Right cardiac atrium (tissue), 5 donors: Measurements from ENCODE around the gene CFAP61. TPM values are rescaled to one million over a fixed set of nuclear protein-coding genes. Genes with fewer than 3 reads are reported as not detected.

Experiments
- ATAC-seq, 2 donors: fragments of 200-7000 bp; cut with Tn5 transposase; one replicate each; pipeline versions ENCODE4 v1.8.0 to v1.9.1; 2020; ENCODE audit warnings: moderate library complexity in 2 of 2, mild to moderate bottlenecking in 1 of 2
- DNase-seq, 3 donors: peaks; one replicate each; pipeline ENCODE4 v3.0.0-alpha.2; 2020
- H3K27ac ChIP-seq: one replicate; pipeline ENCODE4 v1.5.1; 2013; ENCODE audit warnings: mild to moderate bottlenecking, low read length, control low read depth, moderate library complexity
- H3K27me3 ChIP-seq: one replicate; pipeline ENCODE4 v1.6.1; 2013; ENCODE audit not compliant: control insufficient read depth, insufficient read depth
- H3K4me1 ChIP-seq: one replicate; pipeline ENCODE4 v1.6.1; 2013; ENCODE audit warnings: low read length; ENCODE audit not compliant: control insufficient read depth, insufficient read depth
- H3K4me3 ChIP-seq: one replicate; pipeline ENCODE4 v1.5.1; 2013; ENCODE audit warnings: low read length, control low read depth
- H3K9me3 ChIP-seq: one replicate; pipeline ENCODE4 v1.6.1; 2013; ENCODE audit warnings: low read length; ENCODE audit not compliant: control insufficient read depth
- WGBS: extraction: QIAGEN DNeasy Blood & Tissue Kit; methylation state at CpG from one replicate; pipeline ENCODE4 v1.1.7; 2013; 5-methylcytosine and 5-hydroxymethylcytosine counted together
- intact Hi-C, 4 donors: fragments of 100-400 bp; cut with DNase I; formaldehyde crosslinking; loops; one replicate each; pipeline versions ENCODE4 v1.11.0 to v1.14.0; 2022 to 2023
- polyA plus RNA-seq: library from polyadenylated mRNA; stranded (reverse); fragments of 200-250 nt; gene quantifications from one replicate; pipeline ENCODE4 v1.2.3, GENCODE V29; 2013
- total RNA-seq, 4 donors: library from RNA; stranded (reverse); fragmentation: NEBNext Ultra II Directional; extraction: Animal tissue kit (Norgen Biotek cat#: 25700); gene quantifications; one replicate each; pipeline ENCODE4 v1.2.1, GENCODE V29; 2021
- donor health status: healthy with polysubstance abuse.
- donor health status: DM: no; HTN: yes; CAD: no.
- donor health status: DM: no; HTN: no; CAD: no.
- donor health status: DM: no; HTN: yes; CAD: no; lungs with severe emphysema.
- donor health status: DM: yes; HTN: yes; CAD: no.

CFAP61 gene
- total and polyA plus RNA-seq, 5 donors, result 0.11 to 2.4 (median 0.74) TPM; not detected in 1

DNA sequence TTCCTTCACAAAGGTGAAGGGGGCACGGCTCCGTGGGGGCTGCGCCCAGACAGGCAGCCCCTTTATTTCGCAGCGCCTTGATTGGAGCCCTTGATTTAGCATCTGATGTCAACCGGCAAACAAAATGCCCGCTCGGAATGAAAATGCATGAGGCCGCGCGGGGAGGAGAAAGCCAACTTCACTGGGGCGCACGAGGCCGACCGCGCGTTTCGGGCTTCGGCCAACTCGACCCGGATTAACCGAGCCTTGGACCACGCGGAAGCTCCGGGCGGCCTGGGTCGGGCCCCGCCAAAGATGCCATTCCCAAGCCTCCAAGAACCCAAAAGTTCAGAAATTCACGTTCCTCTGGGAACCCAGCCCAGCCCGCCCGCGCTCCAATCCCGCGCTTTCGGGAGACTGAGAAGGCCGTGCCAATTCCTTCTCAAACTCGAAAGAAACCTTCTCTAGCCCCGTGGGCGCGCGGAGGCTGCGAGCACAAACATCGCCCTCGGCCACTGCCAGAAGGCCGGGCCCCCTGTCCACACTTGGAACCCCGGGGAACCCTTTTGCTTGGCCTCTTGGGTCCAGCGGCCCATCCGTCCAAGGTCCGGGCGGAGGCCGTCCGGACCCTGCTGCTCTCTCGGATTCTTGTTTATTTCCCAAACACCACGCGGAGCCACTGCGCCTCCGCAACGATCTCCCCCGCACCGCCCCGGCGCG is 314.7 kb downstream of the CFAP61 start:
- DNase-seq (no peak), ATAC-seq (no peak)
- H3K4me1 ChIP-seq, result peaks cover 4% of the 10 kb centered on the region
- H3K9me3 ChIP-seq, result no peaks in the 10 kb centered on the region
- WGBS, result 1% methylated on average over 63 of the region's 63 CpGs
- peaks cover 3% of the 10 kb centered on the region for H3K27me3 ChIP-seq
- intact Hi-C loops, result loop anchor here in 2 of 4 donors (5.0 to 10.0 kb wide), 2 partner anchors 198 to 200 kb away; no protein-coding TSS in a partner anchor
- no peak overlapping the region for H3K27ac ChIP-seq
- peak overlapping the region; percentile 56 for H3K4me3 ChIP-seq

DNA sequence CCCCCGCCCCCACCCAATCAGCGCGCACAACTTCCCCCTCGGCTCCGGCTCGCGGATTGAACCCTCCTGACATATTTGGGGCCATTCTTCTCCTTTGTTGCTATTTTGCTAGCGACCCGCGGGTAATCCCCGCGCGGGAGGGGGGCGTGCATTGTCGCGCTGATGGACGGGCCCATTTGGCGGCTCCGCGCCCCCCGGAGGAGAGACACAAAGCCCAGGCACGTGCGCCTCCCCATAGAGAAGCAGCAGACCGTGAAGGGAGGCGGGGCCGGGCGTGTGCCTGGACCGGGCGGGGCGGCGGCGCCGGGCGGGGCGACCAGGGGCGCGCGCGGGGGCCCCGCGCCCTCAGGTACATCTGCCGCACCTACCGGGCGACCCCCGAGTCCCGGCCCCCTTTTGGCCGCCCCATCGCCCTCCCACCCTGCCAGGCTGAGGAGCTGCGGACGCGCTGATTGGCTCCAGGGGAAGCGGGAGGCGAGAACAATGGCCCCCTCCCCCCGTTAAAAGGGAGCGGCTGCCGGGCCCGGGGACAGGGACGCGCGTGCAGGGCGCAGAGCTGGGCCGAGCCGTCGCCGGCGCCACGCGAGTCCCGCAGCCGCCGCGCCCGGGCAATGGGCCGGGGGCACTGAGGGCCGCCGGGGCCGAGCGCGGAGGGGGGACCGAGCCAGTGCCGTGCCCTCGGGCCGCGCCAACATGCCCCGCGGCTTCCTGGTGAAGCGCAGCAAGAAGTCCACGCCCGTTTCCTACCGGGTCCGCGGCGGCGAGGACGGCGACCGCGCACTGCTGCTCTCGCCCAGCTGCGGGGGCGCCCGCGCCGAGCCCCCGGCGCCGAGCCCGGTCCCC is 315.5 kb downstream of the CFAP61 start, which contains the start of gene INSM1:
Gene INSM1, plus strand, starts transcription at position 530 of the 843 bp plus-strand sequence. Its CDS starts 164 bp downstream, at position 694.
- intact Hi-C loops, result loop anchor here in 2 of 4 donors (5.0 to 10.0 kb wide), 2 partner anchors 197 to 200 kb away; no protein-coding TSS in a partner anchor
- DNase-seq (no peak), ATAC-seq (no peak)
- Histone ChIP-seq H3K4me3 (peak within 1 kb of the TSS; percentile 56), H3K27ac (no peak within 1 kb of the TSS), H3K4me1 (peaks cover 4% of the 10 kb centered on the region), H3K27me3 (peaks cover 3% of the 10 kb centered on the region), H3K9me3 (no peaks in the 10 kb centered on the region)
- 1% methylated on average over 107 of the region's 108 CpGs for whole genome bisulfite sequencing

DNA sequence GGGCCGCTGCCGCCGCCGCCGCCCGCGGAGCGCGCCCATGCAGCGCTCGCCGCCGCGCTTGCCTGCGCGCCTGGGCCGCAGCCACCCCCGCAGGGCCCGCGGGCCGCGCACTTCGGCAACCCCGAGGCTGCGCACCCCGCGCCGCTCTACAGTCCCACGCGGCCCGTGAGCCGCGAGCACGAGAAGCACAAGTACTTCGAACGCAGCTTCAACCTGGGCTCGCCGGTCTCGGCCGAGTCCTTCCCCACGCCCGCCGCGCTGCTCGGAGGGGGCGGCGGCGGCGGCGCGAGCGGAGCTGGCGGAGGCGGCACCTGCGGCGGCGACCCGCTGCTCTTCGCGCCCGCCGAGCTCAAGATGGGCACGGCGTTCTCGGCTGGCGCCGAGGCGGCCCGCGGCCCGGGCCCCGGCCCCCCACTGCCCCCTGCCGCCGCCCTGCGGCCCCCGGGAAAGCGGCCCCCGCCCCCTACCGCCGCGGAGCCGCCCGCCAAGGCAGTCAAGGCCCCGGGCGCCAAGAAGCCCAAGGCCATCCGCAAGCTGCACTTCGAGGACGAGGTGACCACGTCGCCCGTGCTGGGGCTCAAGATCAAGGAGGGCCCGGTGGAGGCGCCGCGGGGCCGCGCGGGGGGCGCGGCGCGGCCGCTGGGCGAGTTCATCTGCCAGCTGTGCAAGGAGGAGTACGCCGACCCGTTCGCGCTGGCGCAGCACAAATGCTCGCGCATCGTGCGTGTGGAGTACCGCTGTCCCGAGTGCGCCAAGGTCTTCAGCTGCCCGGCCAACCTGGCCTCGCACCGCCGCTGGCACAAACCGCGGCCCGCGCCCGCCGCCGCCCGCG is 316.3 kb downstream of the CFAP61 start:
- Histone ChIP-seq H3K4me1 (peaks cover 4% of the 10 kb centered on the region), H3K4me3 (peak overlapping the region; percentile 56), H3K27me3 (peaks cover 3% of the 10 kb centered on the region), H3K27ac (no peak overlapping the region), H3K9me3 (no peaks in the 10 kb centered on the region)
- DNase-seq, result no peak
- intact Hi-C loops, result loop anchor here in 2 of 4 donors (5.0 to 10.0 kb wide), 2 partner anchors 196 to 199 kb away; no protein-coding TSS in a partner anchor
- WGBS, result 1% methylated on average over 130 of the region's 130 CpGs
- ATAC-seq, result no peak

DNA sequence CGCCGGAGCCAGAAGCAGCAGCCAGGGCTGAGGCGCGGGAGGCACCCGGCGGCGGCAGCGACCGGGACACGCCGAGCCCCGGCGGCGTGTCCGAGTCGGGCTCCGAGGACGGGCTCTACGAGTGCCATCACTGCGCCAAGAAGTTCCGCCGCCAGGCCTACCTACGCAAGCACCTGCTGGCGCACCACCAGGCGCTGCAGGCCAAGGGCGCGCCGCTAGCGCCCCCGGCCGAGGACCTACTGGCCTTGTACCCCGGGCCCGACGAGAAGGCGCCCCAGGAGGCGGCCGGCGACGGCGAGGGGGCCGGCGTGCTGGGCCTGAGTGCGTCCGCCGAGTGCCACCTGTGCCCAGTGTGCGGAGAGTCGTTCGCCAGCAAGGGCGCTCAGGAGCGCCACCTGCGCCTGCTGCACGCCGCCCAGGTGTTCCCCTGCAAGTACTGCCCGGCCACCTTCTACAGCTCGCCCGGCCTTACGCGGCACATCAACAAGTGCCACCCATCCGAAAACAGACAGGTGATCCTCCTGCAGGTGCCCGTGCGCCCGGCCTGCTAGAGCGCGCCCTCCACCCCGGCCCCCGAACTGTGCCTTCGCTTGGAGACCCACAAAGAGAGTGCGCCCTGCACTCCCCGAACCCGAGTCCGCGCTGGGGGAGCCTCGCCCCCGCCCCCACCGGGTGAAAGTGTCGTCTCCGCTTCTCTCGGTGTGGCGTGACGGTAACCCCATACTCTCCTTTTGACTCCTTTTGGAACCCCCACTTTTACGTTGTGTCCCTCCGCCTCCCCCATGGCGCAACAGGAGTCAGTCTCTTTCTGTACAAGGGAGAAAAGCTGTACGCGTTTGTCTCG is 317.1 kb downstream of the CFAP61 start:
- Histone ChIP-seq H3K4me3 (no peak overlapping the region), H3K27ac (no peak overlapping the region), H3K9me3 (no peaks in the 10 kb centered on the region), H3K27me3 (peaks cover 6% of the 10 kb centered on the region), H3K4me1 (peaks cover 4% of the 10 kb centered on the region)
- ATAC-seq, result peak in 1 of 2 donors; percentile 33
- WGBS, result 2% methylated on average over 86 of the region's 86 CpGs
- no peak for DNase-seq
- intact Hi-C loops, result loop anchor here in 2 of 4 donors (5.0 to 10.0 kb wide), 2 partner anchors 195 to 198 kb away; no protein-coding TSS in a partner anchor

DNA sequence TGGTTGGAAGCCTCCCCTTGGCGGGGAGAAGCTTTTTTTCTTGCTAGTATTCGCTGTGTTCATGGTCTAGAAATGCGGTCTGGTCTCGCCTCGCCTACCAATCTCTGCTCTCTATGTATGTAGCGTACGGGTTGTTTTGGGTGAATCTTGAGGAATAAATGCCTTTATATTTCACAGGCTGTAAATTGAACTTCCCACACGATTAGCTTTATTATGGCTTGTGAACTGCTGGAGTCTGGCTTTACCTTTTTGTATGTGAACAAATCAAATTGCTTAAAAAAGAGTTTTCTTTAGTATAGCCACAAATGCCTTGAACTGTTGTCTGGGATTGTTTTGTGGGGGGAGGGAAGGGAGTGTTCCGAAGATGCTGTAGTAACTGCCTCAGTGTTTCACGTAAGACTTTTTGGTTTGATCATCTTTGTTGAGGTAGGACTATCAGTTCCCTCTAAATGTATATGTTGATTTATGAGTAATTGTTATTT is 317.8 kb downstream of the CFAP61 start:
- H3K27me3 ChIP-seq, result peaks cover 8% of the 10 kb centered on the region
- no peaks in the 10 kb centered on the region for H3K9me3 ChIP-seq
- 10% methylated on average over 10 of the region's 10 CpGs for WGBS
- H3K4me1 ChIP-seq, result peaks cover 4% of the 10 kb centered on the region
- intact Hi-C loops, result no loop called here
- H3K4me3 ChIP-seq, result no peak overlapping the region
- no peak for DNase-seq
- no peak for ATAC-seq
- H3K27ac ChIP-seq, result no peak overlapping the region

DNA sequence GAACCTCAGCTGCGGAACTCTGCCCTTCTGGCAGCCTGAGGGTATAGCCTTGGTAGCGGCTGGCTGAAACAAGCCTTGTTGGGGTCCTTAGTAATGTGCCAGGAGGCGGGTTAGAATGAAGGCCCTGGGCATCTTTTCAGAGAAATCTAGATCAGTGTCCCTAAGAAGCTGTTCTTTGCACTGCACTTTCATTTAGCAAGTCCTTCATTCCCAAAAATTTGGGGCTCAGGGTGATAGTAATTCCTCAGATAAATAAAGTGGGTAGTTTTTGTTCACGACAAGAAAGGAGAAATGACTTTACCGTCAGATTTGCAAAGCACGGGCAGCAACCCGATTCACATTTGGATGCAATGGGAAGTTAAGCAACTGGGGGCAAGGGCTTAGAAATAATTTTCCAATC is 318.8 kb downstream of the CFAP61 start:
- H3K27me3 ChIP-seq, result peaks cover 8% of the 10 kb centered on the region
- intact Hi-C loops, result no loop called here
- ATAC-seq, result no peak
- WGBS, result 23% methylated on average over 7 of the region's 7 CpGs
- H3K4me1 ChIP-seq, result peaks cover 4% of the 10 kb centered on the region
- DNase-seq, result no peak
- H3K27ac ChIP-seq, result no peak overlapping the region
- H3K4me3 ChIP-seq, result no peak overlapping the region
- H3K9me3 ChIP-seq, result no peaks in the 10 kb centered on the region

DNA sequence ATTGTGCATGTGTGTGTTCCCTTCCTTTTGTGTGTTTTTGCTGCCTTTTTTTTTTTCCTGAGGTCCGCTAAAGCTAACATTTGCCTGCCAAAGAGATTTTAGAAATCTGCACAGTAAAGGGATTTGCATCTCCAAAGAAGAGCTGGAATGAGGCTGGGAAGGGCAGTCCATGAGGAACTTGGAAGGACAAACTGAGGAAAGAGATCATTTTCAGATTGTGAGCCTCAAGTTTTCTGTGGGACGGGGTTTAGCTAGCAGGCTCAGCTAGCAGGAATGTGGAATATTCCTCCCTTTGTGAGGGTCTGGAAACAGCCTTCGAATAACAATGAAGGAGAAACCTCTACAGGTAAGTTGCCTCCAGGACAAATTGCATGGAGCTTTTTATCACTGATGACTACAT is 319.3 kb downstream of the CFAP61 start:
- no peak for DNase-seq
- Histone ChIP-seq H3K27ac (no peak overlapping the region), H3K9me3 (no peaks in the 10 kb centered on the region), H3K4me3 (no peak overlapping the region), H3K4me1 (peaks cover 4% of the 10 kb centered on the region), H3K27me3 (peaks cover 8% of the 10 kb centered on the region)
- intact Hi-C loops, result no loop called here
- WGBS, result 20% methylated on average over 3 of the region's 3 CpGs
- no peak for ATAC-seq

DNA sequence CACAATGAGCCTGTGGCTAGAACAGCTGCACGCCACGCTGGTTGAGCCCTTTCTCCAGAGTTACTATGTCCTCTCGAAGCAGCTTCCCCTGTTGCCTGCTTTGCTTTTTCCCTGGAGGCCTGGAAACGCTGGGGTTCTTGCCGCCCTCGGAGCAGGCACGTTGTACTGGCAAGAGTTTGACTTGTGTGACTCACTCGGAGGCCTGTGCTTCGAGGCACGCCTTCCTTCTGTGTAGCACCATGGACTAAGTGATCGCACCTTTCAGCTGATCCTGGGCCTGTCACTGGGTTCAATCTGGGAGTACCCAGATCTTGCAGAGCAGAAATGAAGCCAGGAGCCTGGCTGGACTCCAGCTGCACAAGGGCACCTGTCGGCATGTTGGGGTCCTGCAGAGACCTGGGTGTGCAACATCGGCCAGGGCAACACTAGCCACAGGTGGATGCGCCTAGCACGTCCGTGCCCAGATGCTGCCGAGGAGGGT is 320.8 kb downstream of the CFAP61 start:
- DNase-seq, result no peak
- Histone ChIP-seq H3K4me3 (no peak overlapping the region), H3K9me3 (no peaks in the 10 kb centered on the region), H3K4me1 (no peaks in the 10 kb centered on the region), H3K27me3 (peaks cover 8% of the 10 kb centered on the region), H3K27ac (no peak overlapping the region)
- intact Hi-C loops, result no loop called here
- 46% methylated on average over 17 of the region's 17 CpGs for WGBS
- ATAC-seq, result no peak

DNA sequence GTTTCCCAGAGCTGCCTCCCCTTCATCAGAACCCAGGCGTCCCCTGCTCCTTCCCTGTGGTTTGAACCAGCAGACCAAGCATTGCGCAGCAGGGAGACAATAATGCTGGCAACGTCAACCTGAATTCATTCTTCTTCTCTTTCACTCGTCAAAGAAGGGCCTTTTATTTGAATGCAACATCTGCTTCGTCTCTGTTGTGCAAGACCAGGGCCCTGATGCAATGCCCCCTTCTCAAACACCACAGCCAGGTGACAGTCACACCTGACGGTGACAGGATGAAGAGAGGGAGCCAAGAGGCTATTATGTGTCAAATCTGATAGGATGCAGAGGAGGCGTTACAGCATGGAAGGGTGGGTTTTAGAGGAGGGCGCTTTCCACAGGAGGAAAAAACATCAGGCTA is 323.5 kb downstream of the CFAP61 start:
- DNase-seq (no peak), ATAC-seq (no peak)
- Histone ChIP-seq H3K27me3 (peaks cover 8% of the 10 kb centered on the region), H3K27ac (no peak overlapping the region), H3K9me3 (peaks cover 2% of the 10 kb centered on the region), H3K4me3 (no peak overlapping the region), H3K4me1 (no peaks in the 10 kb centered on the region)
- intact Hi-C loops, result no loop called here
- WGBS, result 53% methylated on average over 8 of the region's 8 CpGs

DNA sequence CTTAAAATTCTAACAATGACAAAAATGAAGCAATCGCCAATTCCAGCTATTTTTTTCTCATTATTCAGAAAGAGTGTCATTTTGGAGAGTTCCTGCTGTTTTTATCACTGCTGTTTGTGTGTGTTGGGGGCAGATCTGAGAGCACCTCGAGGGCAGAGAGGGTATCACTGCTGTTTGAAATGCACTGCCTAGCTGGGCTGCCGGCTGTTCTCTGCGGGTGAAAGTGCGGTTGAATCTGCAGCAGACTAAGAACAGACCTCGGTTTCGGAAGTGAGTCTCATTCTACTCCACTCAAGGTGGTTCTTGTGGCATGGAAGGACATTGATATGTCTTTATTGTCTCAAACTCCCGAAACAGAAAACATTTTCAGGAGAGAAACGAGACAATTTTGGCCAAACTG is 333.9 kb downstream of the CFAP61 start:
- intact Hi-C loops, result no loop called here
- no peak for DNase-seq
- Histone ChIP-seq H3K9me3 (no peaks in the 10 kb centered on the region), H3K4me1 (no peaks in the 10 kb centered on the region), H3K4me3 (no peak overlapping the region), H3K27ac (no peak overlapping the region), H3K27me3 (no peaks in the 10 kb centered on the region)
- ATAC-seq, result no peak
- WGBS, result 47% methylated on average over 9 of the region's 9 CpGs
